Activated CD4-positive, alpha-beta T cell treated with anti-CD3 and anti-CD28 coated beads for 1 hour (primary cell): ENCODE data around the gene SLC4A8.
"Not testable (repeated sequence)": the region's sequence is repeated elsewhere in the genome, so short reads cannot be mapped to it uniquely, and the experiment has no call there.

ENCODE experiments used
- DNase-seq: peaks from one replicate; pipeline ENCODE4 v3.0.0-alpha.2; 2020

The SLC4A8 gene

GRCh38 chr12:51482929-51483697 lies 58.5 kb downstream of the SLC4A8 start:
- no peak for DNase-seq

GRCh38 chr12:51484119-51484518 lies 59.5 kb downstream of the SLC4A8 start:
- DNase-seq, result no peak

GRCh38 chr12:51488281-51488680 lies 63.6 kb downstream of the SLC4A8 start:
- DNase-seq, result no peak

- no peak for DNase-seq
These were observed 68.7 kb downstream of the SLC4A8 start for GRCh38 chr12:51493281-51493680.

GRCh38 chr12:51496895-51497294 lies 72.3 kb downstream of the SLC4A8 start:
- DNase-seq, result no peak

- no peak for DNase-seq
These were observed 80.2 kb downstream of the SLC4A8 start for GRCh38 chr12:51504851-51505250.

- no peak for DNase-seq
These were observed 80.9 kb downstream of the SLC4A8 start for GRCh38 chr12:51505360-51506105.

- DNase-seq, result no peak
These were observed 82.5 kb downstream of the SLC4A8 start for GRCh38 chr12:51507178-51507577.

- DNase-seq, result no peak
These were observed 83.7 kb downstream of the SLC4A8 start for GRCh38 chr12:51508285-51508684.

- DNase-seq, result no peak
These were observed 87.1 kb downstream of the SLC4A8 start for GRCh38 chr12:51511546-51512260.

- no peak for DNase-seq
These were observed 87.8 kb downstream of the SLC4A8 start for GRCh38 chr12:51512438-51512837.

- DNase-seq, result not testable (repeated sequence)
These were observed 90.4 kb downstream of the SLC4A8 start for GRCh38 chr12:51515037-51515436.

- no peak for DNase-seq
These were observed 92.7 kb downstream of the SLC4A8 start for GRCh38 chr12:51517316-51517715.

- no peak for DNase-seq
These were observed 93.2 kb downstream of the SLC4A8 start for GRCh38 chr12:51517800-51518199.

- DNase-seq, result no peak
These were observed 95.1 kb downstream of the SLC4A8 start for GRCh38 chr12:51519755-51520154.

- DNase-seq, result no peak
These were observed 96.1 kb downstream of the SLC4A8 start for GRCh38 chr12:51520576-51521325.

- DNase-seq, result no peak
These were observed 97.1 kb downstream of the SLC4A8 start for GRCh38 chr12:51521554-51522276.

GRCh38 chr12:51522696-51523095 lies 98.1 kb downstream of the SLC4A8 start:
- DNase-seq, result no peak

GRCh38 chr12:51524386-51524901 lies 99.8 kb downstream of the SLC4A8 start:
- no peak for DNase-seq

- DNase-seq, result no peak
These were observed 100.9 kb downstream of the SLC4A8 start for GRCh38 chr12:51525518-51525917.

GRCh38 chr12:51527966-51528365 lies 103.3 kb downstream of the SLC4A8 start:
- DNase-seq, result no peak
